Stimulated activated CD4-positive, alpha-beta T cell treated with anti-CD3 and anti-CD28 coated beads, Interleukin-1b, Interleukin-23, amount 100 ng/mL, for 24 hours (primary cell): ENCODE data around the gene ERO1A.

Experiments
- DNase-seq, 4 experiments: peaks; one replicate each; pipeline ENCODE4 v3.0.0-alpha.2; 2020; ENCODE audit warnings: low read depth in 4 of 4, low spot score in 1 of 4

The ERO1A gene

DNA sequence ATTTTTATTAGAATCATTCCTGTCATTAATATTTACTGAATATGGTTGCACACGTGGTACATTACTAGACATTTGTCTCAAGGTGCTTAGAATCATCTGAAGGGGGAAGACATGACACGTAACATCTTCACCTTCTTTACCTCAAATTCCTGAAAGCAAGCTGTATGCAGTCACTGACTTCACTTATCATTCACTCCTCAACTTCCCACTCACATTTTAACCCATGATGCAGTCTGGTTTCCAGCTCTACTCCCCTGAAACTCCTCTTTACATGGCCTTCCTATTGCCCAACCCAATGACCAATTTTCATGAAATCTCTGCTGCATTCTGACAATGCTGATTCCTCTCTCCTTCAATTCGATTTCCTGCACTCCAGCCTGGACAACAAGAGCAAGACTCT, 5.9 kb upstream of the ERO1A start:
- no peak for DNase-seq

DNA sequence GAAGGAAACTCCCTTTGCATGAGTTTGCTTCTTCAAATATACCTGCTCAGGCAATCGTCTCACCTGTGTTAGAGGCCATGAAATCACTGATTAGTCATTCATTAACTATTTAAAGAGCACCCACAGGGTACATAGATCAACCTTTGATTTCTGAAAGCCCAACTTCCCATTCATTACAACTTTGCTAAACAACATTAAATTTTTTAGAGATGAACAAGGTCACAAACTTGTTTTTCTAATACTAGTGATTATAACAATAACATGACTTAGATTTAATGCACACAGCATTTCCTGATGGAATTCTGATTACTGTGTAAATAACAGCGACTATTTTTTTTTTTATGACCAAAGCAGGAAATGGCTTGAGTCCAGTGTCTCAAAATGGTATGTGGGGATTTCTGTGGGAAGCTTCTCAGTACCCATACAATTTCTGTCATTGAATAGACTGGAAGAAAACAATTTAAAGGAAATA, 5.4 kb upstream of the ERO1A start:
- DNase-seq = no peak

DNA sequence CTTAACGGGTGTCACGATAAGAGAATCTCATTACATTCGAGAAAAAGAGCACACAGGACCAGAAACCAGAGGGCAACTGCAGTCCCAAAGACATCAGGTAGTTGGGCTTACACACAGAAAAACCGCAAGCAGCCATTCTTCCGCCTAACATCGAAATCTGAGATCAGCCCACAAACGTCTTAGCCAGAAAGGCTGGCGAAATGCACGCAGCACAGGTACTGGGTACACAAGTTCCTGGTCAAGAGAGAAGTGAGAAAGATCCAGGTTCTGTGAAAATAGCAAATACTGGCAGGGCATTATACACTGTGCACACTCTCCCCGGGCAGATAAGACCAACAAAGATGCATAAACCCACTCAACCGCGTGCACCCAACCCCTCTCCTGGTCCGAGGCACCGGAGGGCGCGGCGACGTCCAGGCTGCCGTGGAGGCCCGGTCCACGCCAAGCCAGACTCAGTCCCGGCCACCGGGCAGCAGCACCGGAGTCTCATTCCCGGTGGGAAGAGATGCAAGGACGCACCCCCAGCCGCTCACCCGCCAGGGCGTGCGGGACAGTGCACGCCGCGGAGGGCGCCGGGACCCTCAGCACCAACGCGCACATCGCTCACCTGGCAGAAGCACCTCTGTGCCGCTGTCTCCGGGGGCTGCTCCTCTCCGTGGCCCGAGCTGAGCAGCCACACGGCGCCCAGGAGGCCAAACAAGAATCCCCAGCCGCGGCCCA, 437 bp downstream of the ERO1A start:
- DNase-seq = peak; percentile 15 to 54 (median 32)

DNA sequence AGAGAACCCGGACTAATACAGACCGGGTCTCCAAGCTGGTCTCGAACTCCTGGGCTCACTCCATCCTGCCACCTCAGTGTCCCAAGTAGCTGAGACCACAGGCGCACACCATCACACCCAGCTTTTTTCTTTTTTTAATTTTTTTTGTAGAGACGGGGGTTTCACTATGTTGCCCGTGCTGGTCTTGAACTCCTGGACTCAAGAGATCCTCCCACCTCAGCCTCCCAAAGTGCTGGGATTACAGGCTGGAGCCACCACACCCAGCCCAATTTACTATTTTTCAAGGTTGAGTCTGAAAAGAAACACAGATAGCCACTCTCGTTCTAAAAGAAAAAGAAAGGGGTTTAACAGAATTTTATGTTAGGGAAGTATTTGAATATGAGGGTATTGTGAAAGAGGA, 1.8 kb downstream of the ERO1A start:
- DNase-seq = no peak

DNA sequence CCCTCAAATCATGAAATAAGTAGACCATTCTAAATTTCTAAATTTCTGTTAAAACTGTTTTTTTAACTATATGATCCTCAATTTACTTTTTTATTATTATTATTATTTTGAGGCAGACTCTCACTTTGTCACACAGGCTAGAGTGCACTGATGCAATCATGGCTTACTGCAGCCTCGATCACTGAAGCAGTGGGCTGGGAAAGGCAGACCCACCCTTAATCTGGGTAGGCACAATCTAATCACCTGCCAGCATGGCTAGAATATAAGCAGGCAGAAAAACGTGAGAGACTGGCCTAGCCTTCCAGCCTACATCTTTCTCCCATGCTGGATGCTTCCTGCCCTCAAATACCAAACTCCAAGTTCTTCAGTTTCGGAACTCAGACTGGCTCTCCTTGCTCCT, 2.3 kb downstream of the ERO1A start:
- DNase-seq = no peak

DNA sequence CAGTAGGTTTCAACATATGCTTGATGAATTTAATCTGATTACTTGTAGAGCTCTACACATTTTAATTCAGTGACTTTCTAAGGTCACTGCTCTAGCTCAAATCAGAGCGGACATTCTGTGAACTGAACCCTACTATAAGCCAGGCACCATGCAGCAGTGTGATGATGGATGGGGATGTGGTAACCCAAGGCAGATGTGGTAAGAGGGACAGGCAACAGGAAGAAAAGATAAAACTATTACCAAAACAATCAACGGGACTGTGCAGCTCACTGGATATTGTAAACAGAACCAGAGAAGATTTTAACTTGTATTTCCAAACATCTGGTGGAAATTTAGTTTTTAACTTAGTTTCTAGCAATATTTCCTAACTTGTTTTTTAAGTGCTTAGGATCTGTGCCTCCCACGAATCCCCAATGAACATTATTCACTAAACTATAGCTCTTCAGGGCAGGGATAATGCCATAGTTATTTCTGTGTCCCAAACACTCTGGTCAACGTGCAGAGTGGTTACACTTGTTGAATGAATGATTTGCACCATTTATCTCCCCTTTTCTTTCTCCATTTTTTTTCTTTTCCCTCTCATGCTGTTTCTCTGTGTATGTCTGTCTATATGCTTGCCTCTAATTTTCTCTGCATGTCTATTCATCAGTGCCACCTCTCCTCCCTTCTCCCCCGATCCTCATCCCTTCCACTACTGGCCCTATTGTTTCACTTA, 3.0 kb downstream of the ERO1A start:
- DNase-seq = no peak

DNA sequence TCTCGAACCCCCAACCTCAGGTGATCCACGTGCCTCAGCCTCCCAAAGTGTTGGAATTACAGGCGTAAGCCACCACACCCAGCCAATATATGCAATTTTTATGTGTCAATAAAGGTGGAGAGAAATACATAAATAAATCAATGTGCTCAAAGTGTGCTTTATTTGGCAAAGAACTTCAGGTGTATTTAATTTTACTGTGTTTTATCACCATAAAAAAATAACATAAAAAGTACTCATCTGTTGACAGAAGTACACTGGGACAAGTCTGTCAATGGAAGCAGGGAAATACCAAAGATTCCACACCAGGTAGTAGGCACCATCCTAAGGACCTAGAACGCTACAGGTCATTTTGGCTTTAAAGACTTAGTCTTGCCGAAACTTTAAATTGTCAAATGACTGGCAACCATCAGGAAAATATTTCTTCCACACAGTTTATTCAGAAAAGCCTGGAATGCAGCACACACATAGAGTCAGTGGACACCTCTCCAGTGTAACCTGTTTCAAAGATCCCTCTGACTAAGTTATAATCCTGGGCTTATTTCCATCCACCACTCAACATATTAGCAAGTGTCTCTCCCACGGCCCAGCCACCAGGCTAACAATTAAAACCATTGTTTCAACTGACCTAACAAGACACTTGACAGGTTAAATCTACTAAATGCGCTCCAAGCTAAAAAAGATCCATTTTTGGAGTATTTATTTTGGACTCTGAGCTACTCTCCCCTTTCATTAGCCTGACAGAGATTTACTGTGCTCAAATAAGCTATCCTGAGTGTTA, 4.2 kb downstream of the ERO1A start:
- no peak for DNase-seq

DNA sequence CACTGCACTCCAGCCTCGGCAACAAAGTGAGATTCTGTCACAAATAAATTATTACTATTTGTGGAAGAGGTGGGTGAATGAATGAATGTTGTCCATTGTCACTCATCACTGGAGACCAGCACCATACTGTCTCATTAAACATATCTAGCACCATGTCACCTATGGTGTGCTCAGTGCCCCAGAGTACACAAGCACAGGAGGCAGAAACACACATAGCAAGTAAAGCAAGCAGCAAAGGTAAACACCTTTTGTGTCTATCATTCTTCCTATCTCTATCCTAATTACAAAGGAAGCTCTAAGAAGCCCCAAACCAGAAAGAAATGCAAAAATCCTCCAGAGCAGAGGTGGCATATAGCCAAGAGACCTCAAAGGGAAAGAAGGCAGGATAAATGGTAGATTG, 9.2 kb downstream of the ERO1A start:
- no peak for DNase-seq

DNA sequence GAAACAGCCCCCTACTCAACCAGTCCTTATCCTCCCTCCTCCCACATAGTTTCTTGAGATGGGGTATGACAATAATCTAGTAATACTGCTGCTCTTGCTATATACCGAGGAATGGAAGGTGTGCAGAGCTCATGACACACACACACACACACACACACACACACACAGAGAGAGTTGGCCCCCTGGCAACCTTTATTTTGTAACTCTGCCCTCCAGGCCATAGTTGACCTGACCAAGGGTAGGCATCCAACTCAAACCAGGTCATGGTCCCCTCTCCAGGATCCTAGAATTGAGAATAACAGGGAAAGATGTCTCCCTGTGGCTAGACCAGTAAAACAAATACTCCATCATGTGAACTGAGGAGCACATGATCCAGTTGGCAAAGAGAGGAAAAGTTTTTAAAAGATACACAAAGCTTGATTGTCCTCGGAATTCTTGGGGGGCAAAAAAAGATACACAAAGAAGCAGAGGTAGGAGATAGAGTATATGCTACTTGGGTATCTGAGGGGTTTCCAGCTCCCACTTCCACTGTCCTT, 11.3 kb downstream of the ERO1A start:
- no peak for DNase-seq

DNA sequence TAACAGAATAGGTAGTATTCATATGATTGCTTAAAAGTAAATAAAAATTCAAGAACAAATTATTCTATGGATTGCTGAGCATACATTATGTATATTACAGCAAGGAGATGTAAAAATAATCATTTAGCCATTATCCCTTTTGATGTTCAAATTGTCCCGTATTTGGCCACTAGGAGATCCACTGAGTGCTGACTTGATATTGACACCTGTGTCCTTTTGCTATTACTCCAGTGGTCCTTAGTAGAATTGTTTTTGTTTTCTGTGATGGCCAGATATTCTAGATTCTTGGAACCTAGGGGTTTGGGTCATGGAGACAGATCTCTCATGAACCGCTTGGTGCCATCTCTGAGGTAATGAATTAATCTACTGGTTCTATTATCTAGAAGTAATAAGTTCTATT, 16.8 kb downstream of the ERO1A start:
- DNase-seq = no peak

DNA sequence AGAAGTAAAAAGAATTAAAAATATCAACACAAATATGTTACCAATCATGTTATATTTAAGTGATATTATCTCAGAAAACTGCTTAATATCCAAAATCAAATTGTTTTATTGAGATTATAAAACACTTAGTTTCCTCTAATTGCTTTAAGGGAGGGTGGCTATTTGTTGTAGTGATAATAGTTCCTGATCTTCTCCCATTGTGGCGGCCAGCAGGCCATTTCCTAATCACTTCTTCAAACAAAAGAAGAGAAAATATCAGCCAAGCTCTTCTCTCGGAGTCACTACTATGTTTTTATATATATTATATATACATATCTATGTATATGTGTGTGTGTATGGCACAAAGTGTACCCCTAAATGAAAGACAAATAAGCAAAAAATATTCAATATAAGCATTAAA, 31.5 kb downstream of the ERO1A start:
- DNase-seq = no peak

DNA sequence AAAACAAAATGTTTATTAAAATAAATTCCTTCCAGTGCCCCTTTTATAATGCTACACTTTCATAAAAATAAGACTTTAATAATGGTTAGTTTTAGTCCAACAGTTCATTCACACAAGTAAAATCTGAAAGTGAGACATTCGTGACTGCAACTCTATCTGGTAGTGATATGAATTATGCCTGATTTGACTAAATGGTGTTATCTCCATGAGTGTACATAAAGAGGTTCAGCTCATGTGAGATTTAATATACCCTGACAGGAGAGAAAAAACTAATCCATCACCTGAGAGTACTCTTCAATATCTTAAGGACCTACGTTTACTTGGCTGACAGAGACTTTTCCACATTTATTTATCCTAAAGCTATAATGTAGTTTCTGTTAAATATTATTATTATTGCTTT, 34.0 kb downstream of the ERO1A start:
- DNase-seq = no peak

DNA sequence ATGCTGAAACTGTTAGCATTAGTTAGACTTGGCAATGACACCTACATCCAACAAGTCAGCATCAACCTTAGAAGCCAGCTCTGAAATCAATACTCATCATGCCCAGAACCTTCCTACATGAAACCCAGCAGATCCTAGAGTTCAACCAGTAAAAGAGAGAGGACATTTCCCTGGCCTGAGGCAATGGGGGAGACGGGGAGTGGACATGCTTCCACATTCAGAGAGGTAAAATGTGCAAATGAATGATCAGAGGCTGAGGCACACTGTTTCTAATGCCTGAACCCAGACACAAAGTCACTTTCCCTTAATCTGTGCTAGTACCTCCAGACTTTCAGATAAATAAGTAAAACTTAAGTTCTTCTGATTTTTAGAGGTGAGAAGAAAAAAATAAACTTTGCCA, 34.5 kb downstream of the ERO1A start:
- no peak for DNase-seq

DNA sequence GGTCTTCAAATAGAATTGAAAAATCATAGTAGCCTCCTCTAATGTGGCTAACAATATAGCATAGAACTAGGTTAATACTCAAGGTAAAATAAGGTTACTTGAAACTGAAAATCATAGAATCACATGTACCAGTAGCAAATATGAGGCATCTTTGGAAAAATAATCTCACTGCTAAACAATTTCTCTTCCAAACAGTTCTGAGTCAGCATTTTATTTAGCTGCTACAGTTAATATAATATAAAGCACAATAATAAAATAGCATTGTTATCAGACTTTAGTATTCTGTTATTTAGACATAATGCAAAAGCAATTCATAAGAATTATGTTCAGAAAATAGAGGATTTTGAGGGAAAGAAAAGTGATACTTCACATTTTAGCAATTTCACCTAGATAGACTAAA, 35.0 kb downstream of the ERO1A start:
- DNase-seq = no peak

DNA sequence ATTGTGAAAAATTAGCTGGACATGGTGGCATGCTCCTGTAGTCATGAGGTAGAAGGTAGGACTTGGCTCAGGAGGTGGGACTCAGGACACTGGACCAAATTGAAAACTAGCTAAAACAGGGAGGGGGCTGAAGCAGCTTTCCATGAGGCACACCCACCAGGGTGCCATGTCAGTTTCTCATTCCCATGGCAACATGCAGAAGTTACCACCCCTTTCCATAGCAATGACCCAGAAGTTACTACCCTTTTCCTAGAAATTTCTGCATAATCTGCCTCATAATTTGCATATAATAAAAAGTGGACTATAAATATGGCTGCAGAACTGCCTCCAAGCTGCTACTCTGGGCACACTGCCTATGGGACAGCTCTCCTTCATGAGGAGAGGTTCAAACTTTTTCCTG, 38.5 kb downstream of the ERO1A start:
- DNase-seq = no peak

DNA sequence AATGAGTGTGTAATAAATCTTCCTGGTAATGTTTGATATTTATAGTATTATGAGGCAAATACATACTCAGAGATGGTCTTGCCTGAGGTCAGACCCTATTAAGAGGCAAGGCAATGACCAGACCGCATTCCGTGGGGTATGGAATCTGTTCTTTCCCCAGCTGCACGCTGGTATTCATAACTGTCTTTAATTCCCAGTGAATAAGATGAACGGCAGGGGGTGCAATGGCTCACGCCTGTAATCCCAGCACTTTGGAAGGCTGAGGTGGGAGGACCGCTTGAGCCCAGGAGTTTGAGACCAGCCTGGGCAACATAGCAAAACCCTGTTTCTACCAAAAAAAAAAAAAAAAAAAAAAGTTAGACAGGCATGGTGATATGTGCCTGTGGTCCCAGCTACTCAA, 44.6 kb downstream of the ERO1A start:
- DNase-seq = no peak

DNA sequence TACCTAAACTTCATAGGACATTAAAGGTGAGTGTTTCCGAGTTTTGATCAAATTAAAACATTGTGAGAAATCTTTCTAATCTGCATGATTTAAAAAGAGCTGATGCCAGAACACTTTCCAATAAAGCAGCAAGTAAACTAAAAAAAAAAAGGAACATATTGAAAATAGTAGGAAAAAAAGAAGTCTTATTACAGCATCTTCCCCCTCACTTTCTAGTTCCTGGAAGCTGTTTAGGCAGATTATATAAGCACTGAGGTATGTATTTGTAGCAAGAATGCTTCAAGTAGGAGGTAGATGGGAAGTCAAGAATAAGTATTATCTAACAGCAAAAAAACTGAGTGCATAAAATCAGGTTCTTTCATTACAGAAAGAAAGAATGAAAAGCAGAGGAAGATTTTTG, 45.8 kb downstream of the ERO1A start:
- no peak for DNase-seq

DNA sequence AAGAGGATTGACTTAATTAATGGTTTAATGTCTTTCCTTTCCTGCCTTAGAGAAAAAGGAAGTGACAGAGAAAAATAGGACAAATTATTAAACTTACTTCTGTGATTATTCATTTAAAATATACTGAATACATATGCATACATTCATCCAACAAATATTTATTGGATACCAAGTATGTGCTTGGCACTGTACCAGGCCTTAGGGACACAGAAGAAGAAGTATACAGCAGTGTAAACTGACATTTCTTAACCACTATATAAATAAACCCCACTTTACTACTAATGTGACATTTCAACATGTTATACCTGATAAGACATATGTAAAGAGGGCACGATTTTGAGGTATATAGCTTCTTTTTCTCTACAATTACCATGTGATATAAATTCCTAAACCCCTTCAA, 53.6 kb downstream of the ERO1A start:
- no peak for DNase-seq

DNA sequence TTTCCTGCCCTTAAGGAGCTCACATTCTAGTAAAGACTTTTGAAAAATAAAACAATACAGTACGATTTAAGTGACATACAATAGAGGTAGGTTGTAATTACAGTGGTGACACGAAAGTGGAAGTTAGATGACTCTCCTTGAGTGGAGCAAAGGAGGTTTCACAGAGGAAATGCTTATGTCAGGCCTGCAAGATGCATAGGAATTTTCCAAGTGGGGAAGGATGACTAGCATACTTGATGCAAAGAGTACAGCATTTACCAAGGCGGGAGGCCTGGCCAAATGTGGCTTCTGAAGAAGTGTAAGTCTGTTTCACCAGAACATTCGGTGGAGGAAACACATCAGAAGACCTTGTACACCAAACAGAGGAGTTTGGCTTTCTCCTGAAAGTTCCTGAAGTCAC, 55.2 kb downstream of the ERO1A start:
- peak in 1 of 4 experiments; percentile 10 for DNase-seq

DNA sequence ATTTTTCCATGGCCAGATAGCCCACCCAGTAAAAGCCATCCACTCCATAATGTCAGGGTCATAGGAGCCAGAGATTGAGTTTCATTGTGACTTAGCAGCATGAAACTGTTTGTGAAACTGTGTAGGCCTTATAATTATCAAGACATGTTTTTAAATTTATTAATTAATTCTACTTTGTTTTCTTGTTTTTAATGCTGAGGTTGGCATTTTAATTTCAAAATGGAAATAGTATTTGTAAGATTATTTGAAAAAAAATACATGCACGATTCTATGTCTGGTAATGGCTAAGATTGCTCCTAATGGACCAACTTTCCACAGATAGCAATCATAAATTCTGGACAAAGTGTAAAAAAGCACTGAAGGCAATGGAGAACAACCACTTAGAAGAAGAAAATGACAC, 75.7 kb downstream of the ERO1A start:
- no peak for DNase-seq

DNA sequence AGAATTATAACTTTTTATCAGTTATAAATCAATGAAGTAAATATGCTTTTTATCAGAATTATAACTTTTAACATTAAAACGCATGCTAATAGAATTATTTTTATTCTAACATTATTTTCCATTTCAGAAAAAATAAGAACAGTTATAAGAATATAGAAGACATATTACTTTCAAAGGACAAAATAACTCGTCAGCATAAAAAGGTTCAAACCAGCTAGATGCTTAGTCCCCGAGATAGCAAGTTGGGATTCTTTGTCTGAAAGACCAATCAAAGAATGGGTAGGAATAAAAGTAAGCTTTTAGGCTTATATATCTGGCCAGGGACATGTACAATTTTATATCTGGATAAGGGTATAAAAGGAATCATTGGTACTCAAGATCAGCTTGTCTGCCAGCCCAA, 76.8 kb downstream of the ERO1A start:
- DNase-seq = no peak

DNA sequence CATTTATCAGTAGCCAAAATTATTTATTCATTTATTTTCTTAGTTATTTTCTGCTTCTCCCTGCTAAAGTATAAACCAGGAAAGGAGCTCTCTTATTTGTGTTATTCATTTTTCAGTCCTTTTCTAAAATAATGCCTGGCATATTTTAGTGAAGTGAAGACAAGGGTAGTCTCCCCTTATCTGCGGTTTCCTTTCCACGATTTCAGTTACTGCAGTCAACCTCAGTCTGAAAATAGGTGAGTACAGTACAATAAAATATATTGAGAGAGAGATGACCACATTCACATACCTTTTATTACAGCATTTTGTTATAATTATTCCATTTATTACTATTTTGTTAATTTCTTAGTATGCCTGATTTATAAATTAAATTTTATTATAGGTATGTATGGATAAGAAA, 85.2 kb downstream of the ERO1A start:
- DNase-seq = no peak
